ENCODE results near the gene OR4D1.

DNA sequence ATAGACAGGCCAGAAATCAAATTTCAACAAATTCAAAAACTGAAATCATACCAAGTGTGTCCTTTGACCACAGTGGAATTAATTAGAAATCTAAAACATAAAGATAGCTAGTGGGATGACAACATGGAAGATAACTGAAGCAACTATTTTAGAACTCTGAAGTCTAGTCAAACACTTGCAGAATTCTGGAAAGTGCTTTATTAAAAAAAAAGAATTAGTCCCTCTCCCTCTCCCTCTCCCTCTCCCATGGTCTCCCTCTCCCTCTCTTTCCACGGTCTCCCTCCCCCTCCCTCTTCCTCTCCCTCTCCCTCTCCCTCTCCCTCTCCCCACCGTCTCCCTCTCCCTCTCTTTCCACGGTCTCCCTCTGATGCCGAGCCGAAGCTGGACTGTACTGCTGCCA lies 6.7 kb upstream of the OR4D1 start:
- TF ChIP-seq, protein P1, sequence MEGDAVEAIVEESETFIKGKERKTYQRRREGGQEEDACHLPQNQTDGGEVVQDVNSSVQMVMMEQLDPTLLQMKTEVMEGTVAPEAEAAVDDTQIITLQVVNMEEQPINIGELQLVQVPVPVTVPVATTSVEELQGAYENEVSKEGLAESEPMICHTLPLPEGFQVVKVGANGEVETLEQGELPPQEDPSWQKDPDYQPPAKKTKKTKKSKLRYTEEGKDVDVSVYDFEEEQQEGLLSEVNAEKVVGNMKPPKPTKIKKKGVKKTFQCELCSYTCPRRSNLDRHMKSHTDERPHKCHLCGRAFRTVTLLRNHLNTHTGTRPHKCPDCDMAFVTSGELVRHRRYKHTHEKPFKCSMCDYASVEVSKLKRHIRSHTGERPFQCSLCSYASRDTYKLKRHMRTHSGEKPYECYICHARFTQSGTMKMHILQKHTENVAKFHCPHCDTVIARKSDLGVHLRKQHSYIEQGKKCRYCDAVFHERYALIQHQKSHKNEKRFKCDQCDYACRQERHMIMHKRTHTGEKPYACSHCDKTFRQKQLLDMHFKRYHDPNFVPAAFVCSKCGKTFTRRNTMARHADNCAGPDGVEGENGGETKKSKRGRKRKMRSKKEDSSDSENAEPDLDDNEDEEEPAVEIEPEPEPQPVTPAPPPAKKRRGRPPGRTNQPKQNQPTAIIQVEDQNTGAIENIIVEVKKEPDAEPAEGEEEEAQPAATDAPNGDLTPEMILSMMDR (IDR thresholded peaks at IDR 0.05): no peak
- no peak for TF ChIP-seq POLR2A (IDR thresholded peaks at IDR 0.05)
- TF ChIP-seq POLR2AphosphoS5 (IDR thresholded peaks at IDR 0.05; ENCODE audit: insufficient read depth in 1 of 2, low read depth in 1 of 2): no peak

All from vagina (tissue), 2 donors.